ENCODE data around the gene YARS1. TPM values are rescaled to one million over a fixed set of nuclear protein-coding genes. Genes with fewer than 3 reads are reported as not detected.

Gene YARS1
- 65.2 and 73.3 TPM in 2 replicates for total RNA-seq

GRCh38 chr1:32817159-32817814 is at the start of gene YARS1, which contains the start of gene S100PBP:
Gene YARS1 (minus strand): TSS chr1:32817358. CDS start chr1:32817244, 114 bp downstream.
Gene S100PBP (plus strand): TSS chr1:32817653. CDS start chr1:32826100, 8,447 bp downstream.
- peak; percentile 95 to 99 for DNase-seq (ENCODE audit: low read depth in 2 of 2)

GRCh38 chr1:32865639-32866405 is 48.7 kb upstream of the YARS1 start:
- DNase-seq (ENCODE audit: low read depth in 2 of 2), result no peak

- DNase-seq (ENCODE audit: low read depth in 2 of 2), result no peak
Measured at GRCh38 chr1:32864375-32865019, 47.3 kb upstream of the YARS1 start.

- DNase-seq (ENCODE audit: low read depth in 2 of 2), result no peak
Measured at GRCh38 chr1:32863881-32864245, 46.7 kb upstream of the YARS1 start.

- DNase-seq (ENCODE audit: low read depth in 2 of 2), result no peak
Measured at GRCh38 chr1:32863218-32863880, 46.2 kb upstream of the YARS1 start.

- no peak for DNase-seq (ENCODE audit: low read depth in 2 of 2)
Measured at GRCh38 chr1:32861904-32862695, 44.9 kb upstream of the YARS1 start.

- no peak for DNase-seq (ENCODE audit: low read depth in 2 of 2)
Measured at GRCh38 chr1:32860566-32860965, 43.4 kb upstream of the YARS1 start.

- peak in 1 of 2 donors; percentile 44 for DNase-seq (ENCODE audit: low read depth in 2 of 2)
Measured at GRCh38 chr1:32859915-32860314, 42.8 kb upstream of the YARS1 start.

GRCh38 chr1:32858791-32859190 is 41.6 kb upstream of the YARS1 start:
- DNase-seq (ENCODE audit: low read depth in 2 of 2), result no peak

GRCh38 chr1:32858136-32858535 is 41.0 kb upstream of the YARS1 start:
- no peak for DNase-seq (ENCODE audit: low read depth in 2 of 2)

GRCh38 chr1:32855861-32856617 is 38.9 kb upstream of the YARS1 start:
- DNase-seq (ENCODE audit: low read depth in 2 of 2), result no peak

- DNase-seq (ENCODE audit: low read depth in 2 of 2), result no peak
Measured at GRCh38 chr1:32848354-32849063, 31.4 kb upstream of the YARS1 start.

- no peak for DNase-seq (ENCODE audit: low read depth in 2 of 2)
Measured at GRCh38 chr1:32831878-32832277, 14.7 kb upstream of the YARS1 start.

- no peak for DNase-seq (ENCODE audit: low read depth in 2 of 2)
Measured at GRCh38 chr1:32830092-32830852, 13.1 kb upstream of the YARS1 start.

GRCh38 chr1:32828341-32828740 is 11.2 kb upstream of the YARS1 start:
- peak; percentile 10 to 27 for DNase-seq (ENCODE audit: low read depth in 2 of 2)

- DNase-seq (ENCODE audit: low read depth in 2 of 2), result no peak
Measured at GRCh38 chr1:32825181-32825580, 8.0 kb upstream of the YARS1 start.

GRCh38 chr1:32818804-32819541 is 1.8 kb upstream of the YARS1 start:
- no peak for DNase-seq (ENCODE audit: low read depth in 2 of 2)

All from dermis microvascular lymphatic vessel endothelial cell (primary cell).